ENCODE results near the gene MDFI.
A peak's percentile ranks its signal among the peaks of the same experiment; 100 is the strongest.

MDFI gene

DNA sequence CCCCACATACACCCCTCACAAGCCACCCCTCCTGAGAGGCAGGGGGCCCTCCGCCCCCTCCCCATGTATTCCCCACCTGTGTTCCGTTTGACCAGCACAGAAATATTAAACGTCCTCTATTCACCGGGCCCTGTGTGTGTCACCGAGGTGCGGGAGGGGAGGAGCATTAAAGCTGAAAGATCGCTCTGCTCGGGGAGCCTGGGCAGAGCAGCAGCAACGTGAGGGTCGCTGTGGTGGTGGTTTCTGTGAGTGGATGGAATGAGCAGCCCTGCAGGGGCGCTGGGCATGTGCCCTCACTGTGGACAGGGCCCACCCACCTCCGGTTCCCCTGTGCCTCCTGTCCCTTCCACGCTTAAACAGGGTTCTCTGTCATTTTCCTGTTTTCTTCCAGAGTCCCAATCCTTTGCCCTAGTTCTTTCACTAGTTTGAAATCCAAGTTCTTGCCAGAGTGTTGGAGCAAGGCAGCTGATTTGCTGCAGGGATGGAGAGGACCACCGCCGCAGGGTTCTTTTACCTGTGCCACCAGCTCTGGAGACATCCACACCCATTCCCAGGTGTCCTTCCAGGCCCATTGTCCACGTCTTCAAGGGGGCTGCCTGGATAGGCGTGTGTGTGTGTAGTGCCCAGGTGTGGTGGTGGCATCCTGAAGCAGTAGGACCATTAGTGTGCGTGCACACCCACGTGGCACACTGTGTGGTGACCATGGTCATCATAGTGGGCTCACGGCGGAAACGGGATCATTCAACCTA lies 37.6 kb upstream of the MDFI start:
- TF ChIP-seq, protein P1, sequence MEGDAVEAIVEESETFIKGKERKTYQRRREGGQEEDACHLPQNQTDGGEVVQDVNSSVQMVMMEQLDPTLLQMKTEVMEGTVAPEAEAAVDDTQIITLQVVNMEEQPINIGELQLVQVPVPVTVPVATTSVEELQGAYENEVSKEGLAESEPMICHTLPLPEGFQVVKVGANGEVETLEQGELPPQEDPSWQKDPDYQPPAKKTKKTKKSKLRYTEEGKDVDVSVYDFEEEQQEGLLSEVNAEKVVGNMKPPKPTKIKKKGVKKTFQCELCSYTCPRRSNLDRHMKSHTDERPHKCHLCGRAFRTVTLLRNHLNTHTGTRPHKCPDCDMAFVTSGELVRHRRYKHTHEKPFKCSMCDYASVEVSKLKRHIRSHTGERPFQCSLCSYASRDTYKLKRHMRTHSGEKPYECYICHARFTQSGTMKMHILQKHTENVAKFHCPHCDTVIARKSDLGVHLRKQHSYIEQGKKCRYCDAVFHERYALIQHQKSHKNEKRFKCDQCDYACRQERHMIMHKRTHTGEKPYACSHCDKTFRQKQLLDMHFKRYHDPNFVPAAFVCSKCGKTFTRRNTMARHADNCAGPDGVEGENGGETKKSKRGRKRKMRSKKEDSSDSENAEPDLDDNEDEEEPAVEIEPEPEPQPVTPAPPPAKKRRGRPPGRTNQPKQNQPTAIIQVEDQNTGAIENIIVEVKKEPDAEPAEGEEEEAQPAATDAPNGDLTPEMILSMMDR (IDR thresholded peaks at IDR 0.05; ENCODE audit: control extremely low read depth, extremely low read depth, low read depth, missing control alignments), result no peak
- CTCF ChIA-PET, result interaction anchor here (1.2 to 3.4 kb wide), 4 partner anchors 15 to 85 kb away, joined by 3 to 27 read pairs (median 10); no protein-coding TSS in a partner anchor
- POLR2A ChIA-PET, result no interaction called here
- no peak for DNase-seq (ENCODE audit: extremely low spot score)

DNA sequence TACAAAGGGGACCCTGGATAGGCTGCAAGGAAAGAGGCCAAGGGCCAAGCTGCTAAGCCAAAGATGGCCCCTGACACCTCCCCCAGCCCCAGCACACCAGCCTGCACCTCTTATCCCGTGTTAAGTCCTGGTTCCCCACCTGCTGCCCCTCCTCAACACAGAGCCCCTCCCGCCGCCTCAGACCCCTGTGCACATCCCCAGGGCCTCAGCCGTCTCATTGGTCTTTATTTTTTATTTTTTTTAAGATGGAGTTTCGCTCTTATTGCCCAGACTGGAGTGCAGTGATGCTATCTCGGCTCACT lies 37.1 kb upstream of the MDFI start:
- TF ChIP-seq, protein P1 (IDR thresholded peaks at IDR 0.05; ENCODE audit: control extremely low read depth, extremely low read depth, low read depth, missing control alignments), result no peak
- POLR2A ChIA-PET, result no interaction called here
- no peak for DNase-seq (ENCODE audit: extremely low spot score)
- CTCF ChIA-PET, result interaction anchor here (0.7 to 3.4 kb wide), 6 partner anchors 15 to 175 kb away, joined by 3 to 27 read pairs (median 10); no protein-coding TSS in a partner anchor

DNA sequence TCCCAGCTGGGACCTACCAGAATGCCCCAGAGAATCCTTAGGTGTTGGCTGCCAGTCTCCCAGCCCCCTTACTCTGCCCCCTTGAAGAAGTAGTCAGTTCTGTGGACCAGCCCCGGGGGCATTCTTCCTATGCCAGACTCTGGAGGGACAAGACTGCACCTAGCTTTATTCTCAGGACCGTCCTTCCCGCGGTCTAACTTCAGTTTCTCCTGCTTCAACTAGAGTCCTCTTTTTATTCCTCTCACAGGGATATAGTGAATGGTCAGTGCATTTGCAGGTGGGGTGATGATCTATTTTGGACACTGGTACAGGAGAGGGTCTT lies 35.9 kb upstream of the MDFI start:
- POLR2A ChIA-PET, result no interaction called here
- no peak for DNase-seq (ENCODE audit: extremely low spot score)
- TF ChIP-seq, protein P1 (IDR thresholded peaks at IDR 0.05; ENCODE audit: control extremely low read depth, extremely low read depth, low read depth, missing control alignments), result no peak
- CTCF ChIA-PET, result interaction anchor here (0.8 to 4.0 kb wide), 43 partner anchors 8 to 453 kb away, joined by 3 to 41 read pairs (median 4); partner anchors contain the start of gene TOMM6

DNA sequence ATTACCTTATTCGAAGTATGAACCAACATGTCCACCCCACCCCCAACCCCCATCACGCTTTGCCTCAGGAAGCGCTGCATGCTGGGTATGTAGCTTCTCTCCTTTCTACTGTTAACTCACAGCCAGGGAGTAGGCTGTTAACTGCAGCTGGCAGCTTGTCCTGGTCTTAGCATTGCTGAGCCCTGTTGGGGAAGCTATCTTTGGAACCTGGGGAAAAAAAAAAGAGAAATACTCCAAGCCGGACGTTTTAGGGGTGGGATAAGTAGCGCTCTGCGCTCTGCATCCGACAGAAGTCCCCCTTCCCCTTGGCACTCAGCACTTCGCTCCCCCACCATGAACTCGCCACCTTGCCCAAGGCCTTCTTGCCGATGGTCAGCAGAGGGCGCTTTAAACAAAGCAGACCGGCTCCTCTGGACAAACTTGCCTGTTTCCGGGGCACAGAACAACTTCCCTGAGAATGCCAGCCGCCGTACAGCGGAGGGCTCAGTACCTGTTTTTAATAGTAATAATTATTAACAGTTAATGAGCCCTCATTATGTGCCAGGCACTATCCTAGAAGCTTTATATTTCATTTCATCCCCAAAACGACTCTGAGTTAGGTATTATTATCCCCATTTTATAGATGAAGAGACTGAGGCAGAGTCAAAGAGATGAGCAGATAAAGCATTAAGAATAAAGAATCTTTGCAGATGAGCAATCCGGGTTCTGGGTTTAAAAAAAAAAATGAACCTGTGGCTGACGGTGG lies 35.2 kb upstream of the MDFI start:
- ChIA-PET POLR2A (no interaction called here), CTCF (interaction anchor here (0.8 to 4.0 kb wide), 44 partner anchors 8 to 452 kb away, joined by 3 to 41 read pairs (median 4); partner anchors contain the start of gene TOMM6)
- TF ChIP-seq, protein P1 (IDR thresholded peaks at IDR 0.05; ENCODE audit: control extremely low read depth, extremely low read depth, low read depth, missing control alignments), result peak; percentile 97
- DNase-seq (ENCODE audit: extremely low spot score), result peak; percentile 87

DNA sequence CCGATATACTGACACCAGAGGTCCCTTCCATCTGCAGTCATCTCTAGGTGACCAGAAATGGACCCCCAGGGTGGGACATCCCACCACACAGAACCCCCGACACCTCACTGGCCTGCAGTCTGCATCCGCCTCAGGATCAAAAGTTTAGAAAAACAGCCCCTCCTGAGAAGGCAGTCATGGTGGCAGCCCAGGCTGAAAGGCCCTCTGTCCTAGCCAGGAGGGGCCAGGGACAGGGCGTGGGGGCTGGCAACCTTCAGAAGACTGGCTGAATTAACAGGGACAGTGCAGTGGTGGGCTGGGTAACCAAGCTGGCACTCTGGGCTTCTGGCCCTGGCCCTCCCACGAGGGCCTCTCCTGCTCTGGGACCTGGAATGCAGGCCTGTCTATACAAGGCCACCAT lies 34.3 kb upstream of the MDFI start:
- ChIA-PET CTCF (interaction anchor here (1.1 to 4.0 kb wide), 10 partner anchors 7 to 440 kb away, joined by 3 to 41 read pairs (median 8); partner anchors contain the start of gene TOMM6), POLR2A (no interaction called here)
- TF ChIP-seq, protein P1 (IDR thresholded peaks at IDR 0.05; ENCODE audit: control extremely low read depth, extremely low read depth, low read depth, missing control alignments), result no peak
- no peak for DNase-seq (ENCODE audit: extremely low spot score)

DNA sequence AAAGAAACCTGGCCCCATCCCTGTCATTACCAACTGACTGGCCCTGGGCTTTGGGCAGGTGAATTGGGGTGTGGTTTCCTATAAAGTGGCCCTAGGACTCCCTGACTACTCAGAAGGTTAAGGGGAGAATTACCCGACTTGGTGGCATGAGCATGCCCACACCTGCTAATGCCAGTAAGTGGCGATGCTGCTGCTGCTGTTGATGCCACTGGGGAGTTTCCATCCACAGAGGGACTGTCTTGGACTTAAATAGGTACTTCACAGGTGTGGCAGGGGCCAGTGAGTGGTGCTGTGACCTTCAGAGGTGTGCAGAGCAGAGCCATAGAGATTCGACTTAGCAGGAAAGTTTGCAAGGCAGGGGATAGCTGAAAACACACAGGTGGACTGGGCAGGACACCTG lies 32.6 kb upstream of the MDFI start:
- TF ChIP-seq, protein P1 (IDR thresholded peaks at IDR 0.05; ENCODE audit: control extremely low read depth, extremely low read depth, low read depth, missing control alignments), result no peak
- CTCF ChIA-PET, result interaction anchor here (1.0 to 4.0 kb wide), 9 partner anchors 9 to 180 kb away, joined by 3 to 31 read pairs (median 5); partner anchors contain the start of gene TOMM6
- DNase-seq (ENCODE audit: extremely low spot score), result no peak
- POLR2A ChIA-PET, result interaction anchor here (0.7 kb wide), 1 partner anchor 78 kb away, joined by 3 read pairs; no protein-coding TSS in a partner anchor
